IMR-90 (cell line): ENCODE measurements around the gene EPHA6. TPM values are rescaled to one million over a fixed set of nuclear protein-coding genes. Genes with fewer than 3 reads are reported as not detected.

Experiments used
- ATAC-seq: fragments of 200-7000 bp; cut with Tn5 transposase; 2 replicates; pipeline ENCODE4 v1.9.1; 2020; ENCODE audit warnings: low read depth, mild to moderate bottlenecking, moderate library complexity
- BruUV-seq: library from RNA; stranded (reverse); fragments of 400-500 nt; replicated peaks from 2 replicates; lab custom pipeline; 2021; lab: Mats Ljungman, UMichigan
- CTCF ChIA-PET: fragments of 300-600 bp; formaldehyde crosslinking; extraction: SDS; loops from one replicate; lab custom pipeline; 2021; ENCODE audit warnings: antibody characterized with exemption; lab: Yijun Ruan, JAX
- POLR2A ChIA-PET: fragments of 300-600 bp; sonication (Branson Sonifier 250); formaldehyde crosslinking; loops from one replicate; lab custom pipeline; 2022; ENCODE audit warnings: antibody characterized with exemption; ENCODE audit not compliant: unreplicated experiment; lab: Charles Lee
- DNase-seq: peaks from one replicate; pipeline ENCODE4 v3.0.0; 2013
- H2AFZ ChIP-seq: replicated peaks from 2 replicates; pipeline ENCODE3; 2013; ENCODE audit warnings: low read length, mild to moderate bottlenecking; ENCODE audit not compliant: poor library complexity
- H2AK5ac ChIP-seq: 2 replicates; pipeline ENCODE4 v1.6.1; 2013; ENCODE audit warnings: low read depth, low read length, inconsistent platforms
- H2AK9ac ChIP-seq: replicated peaks from 2 replicates; pipeline ENCODE3; 2013; ENCODE audit warnings: mild to moderate bottlenecking, low read depth, low read length, moderate library complexity; ENCODE audit not compliant: poor library complexity
- H2BK120ac ChIP-seq: 2 replicates; pipeline ENCODE4 v1.6.1; 2013; ENCODE audit warnings: low read depth, low read length, inconsistent platforms
- H2BK15ac ChIP-seq: 3 replicates; pipeline ENCODE4 v1.6.1; 2013; ENCODE audit warnings: low read depth, low read length, inconsistent platforms
- H2BK20ac ChIP-seq: 2 replicates; pipeline ENCODE4 v1.6.1; 2013; ENCODE audit warnings: low read depth, mild to moderate bottlenecking, inconsistent platforms, low read length, moderate library complexity
- H2BK5ac ChIP-seq: 2 replicates; pipeline ENCODE4 v1.6.1; 2013; ENCODE audit warnings: mild to moderate bottlenecking, low read depth, low read length, inconsistent platforms; ENCODE audit not compliant: poor library complexity, severe bottlenecking
- H3K14ac ChIP-seq: replicated peaks from 2 replicates; pipeline ENCODE4 v1.6.1; 2013; ENCODE audit warnings: low read depth, low read length, inconsistent platforms
- H3K18ac ChIP-seq: 2 replicates; pipeline ENCODE4 v1.6.1; 2013; ENCODE audit warnings: low read depth, low read length, control low read depth
- H3K23ac ChIP-seq: 2 replicates; pipeline ENCODE4 v1.6.1; 2013; ENCODE audit warnings: low read depth, low read length, inconsistent platforms
- H3K27ac ChIP-seq: 2 replicates; pipeline ENCODE4 v1.5.1; 2013; ENCODE audit warnings: mild to moderate bottlenecking, control low read depth, low read length; ENCODE audit not compliant: insufficient read depth
- H3K27me3 ChIP-seq: 2 replicates; pipeline ENCODE4 v1.6.1; 2013; ENCODE audit warnings: low read length; ENCODE audit not compliant: control insufficient read depth, insufficient read depth
- H3K36me3 ChIP-seq: 2 replicates; pipeline ENCODE4 v1.6.1; 2013; ENCODE audit warnings: low read length, mixed read lengths; ENCODE audit not compliant: control insufficient read depth, insufficient read depth
- H3K4ac ChIP-seq: 2 replicates; pipeline ENCODE4 v1.6.1; 2013; ENCODE audit warnings: low read depth, low read length, inconsistent platforms
- H3K4me1 ChIP-seq: 2 replicates; pipeline ENCODE4 v1.6.1; 2013; ENCODE audit warnings: low read length, mixed read lengths; ENCODE audit not compliant: control insufficient read depth, insufficient read depth
- H3K4me2 ChIP-seq: 2 replicates; pipeline ENCODE4 v1.6.1; 2013; ENCODE audit warnings: low read depth, mild to moderate bottlenecking, control low read depth, low read length, moderate library complexity
- H3K4me3 ChIP-seq: 2 replicates; pipeline ENCODE4 v1.5.1; 2013; ENCODE audit warnings: low read depth, mild to moderate bottlenecking, control low read depth, low read length, moderate library complexity; ENCODE audit not compliant: insufficient read depth
- H3K56ac ChIP-seq: 2 replicates; pipeline ENCODE4 v1.6.1; 2013; ENCODE audit warnings: low read length, inconsistent platforms; ENCODE audit not compliant: insufficient read depth; ENCODE audit errors: extremely low read depth
- H3K79me1 ChIP-seq, 2 experiments: 2 replicates each; pipeline ENCODE4 v1.6.1; 2013; ENCODE audit warnings: low read length in 2 of 2, inconsistent platforms in 1 of 2, low read depth in 1 of 2
- H3K9ac ChIP-seq: 2 replicates; pipeline ENCODE4 v1.6.1; 2013; ENCODE audit warnings: low read depth, low read length, control low read depth
- H3K9me1 ChIP-seq: 2 replicates; pipeline ENCODE4 v1.6.1; 2013; ENCODE audit warnings: low read length, inconsistent platforms; ENCODE audit not compliant: insufficient read depth
- H3K9me3 ChIP-seq: 2 replicates; pipeline ENCODE4 v1.6.1; 2013; ENCODE audit warnings: low read length; ENCODE audit not compliant: control insufficient read depth, insufficient read depth
- H4K20me1 ChIP-seq: 2 replicates; pipeline ENCODE4 v1.6.1; 2013; ENCODE audit warnings: low read length, inconsistent platforms; ENCODE audit not compliant: insufficient read depth
- H4K5ac ChIP-seq: 2 replicates; pipeline ENCODE4 v1.6.1; 2013; ENCODE audit warnings: mild to moderate bottlenecking, low read depth, low read length, control low read depth
- H4K8ac ChIP-seq, 2 experiments: 2 replicates each; pipeline ENCODE4 v1.6.1; 2013; ENCODE audit warnings: low read depth in 2 of 2, low read length in 2 of 2, control low read depth in 1 of 2, inconsistent platforms in 1 of 2
- H4K91ac ChIP-seq: 2 replicates; pipeline ENCODE4 v1.6.1; 2013; ENCODE audit warnings: low read depth, low read length, inconsistent platforms; ENCODE audit not compliant: insufficient read depth
- CEBPB ChIP-seq: IDR thresholded peaks from 2 replicates; pipeline ENCODE4 v1.6.1; 2012; ENCODE audit warnings: low read depth, low read length, improper control_type of control experiment
- ELK1 ChIP-seq: fragments of 150-350 bp; IDR thresholded peaks from 2 replicates; pipeline ENCODE4 v1.6.1; 2016; ENCODE audit warnings: low read depth, mild to moderate bottlenecking, low read length, moderate library complexity, borderline replicate concordance
- FOS ChIP-seq: fragments of 150-350 bp; IDR thresholded peaks from 2 replicates; pipeline ENCODE4 v1.6.1; 2016; ENCODE audit warnings: low read depth, low read length
- MAFK ChIP-seq: IDR thresholded peaks from 2 replicates; pipeline ENCODE4 v1.6.1; 2012; ENCODE audit warnings: low read depth, low read length, improper control_type of control experiment
- MAZ ChIP-seq: IDR thresholded peaks from 2 replicates; pipeline ENCODE4 v1.6.1; 2012; ENCODE audit warnings: low read depth, mild to moderate bottlenecking, low read length, improper control_type of control experiment, moderate library complexity, borderline replicate concordance
- MXI1 ChIP-seq: IDR thresholded peaks from 2 replicates; pipeline ENCODE4 v1.6.1; 2012; ENCODE audit warnings: low read depth, mild to moderate bottlenecking, low read length, moderate library complexity, borderline replicate concordance
- POLR2A ChIP-seq: IDR thresholded peaks from 2 replicates; pipeline ENCODE4 v1.6.1; 2012; ENCODE audit warnings: mild to moderate bottlenecking, low read depth, low read length
- RFX5 ChIP-seq: IDR thresholded peaks from 2 replicates; pipeline ENCODE4 v1.8.0; 2012; ENCODE audit warnings: low read depth, mild to moderate bottlenecking, low read length, moderate library complexity
- SMC3 ChIP-seq: fragments of 150-350 bp; IDR thresholded peaks from 2 replicates; pipeline ENCODE4 v1.6.1; 2016; ENCODE audit warnings: low read depth, mild to moderate bottlenecking, antibody characterized with exemption, low read length, moderate library complexity
- USF2 ChIP-seq: fragments of 150-350 bp; IDR thresholded peaks from 2 replicates; pipeline ENCODE4 v1.6.1; 2017; ENCODE audit warnings: mild to moderate bottlenecking, antibody characterized with exemption, low read length, low read depth
- dilution Hi-C: fragments of 300-500 bp; cut with HindIII; formaldehyde crosslinking; loops from one replicate; pipeline ENCODE4 v1.14.3; 2018; ENCODE audit warnings: low sequenced_read_pairs; ENCODE audit not compliant: unreplicated experiment
- in situ Hi-C: fragments of 300-500 bp; cut with MboI; formaldehyde crosslinking; loops from 3 replicates; pipeline ENCODE4 v1.14.3; 2019; ENCODE audit warnings: low sequenced_read_pairs, inconsistent platforms, mixed read lengths
- intact Hi-C: fragments of 100-400 bp; cut with micrococcal nuclease; formaldehyde crosslinking; loops from 2 replicates; pipeline ENCODE4 v1.10.0; 2022
- polyA plus RNA-seq, 3 experiments: library from polyadenylated mRNA; depleted of rRNA; stranded (reverse); fragments of >200 nt; gene quantifications; 2 replicates each; pipeline ENCODE4 v1.2.3, GENCODE V29; 2012; ENCODE audit warnings: low replicate concordance in 1 of 3
- total RNA-seq: library from RNA; depleted of rRNA; stranded (reverse); fragments of >200 nt; gene quantifications from 2 replicates; pipeline ENCODE4 v1.2.3, GENCODE V29; 2012

EPHA6 gene
- total and polyA plus RNA-seq, 2 of the 4 experiments (the other 2 are of a cell fraction): not detected

DNA sequence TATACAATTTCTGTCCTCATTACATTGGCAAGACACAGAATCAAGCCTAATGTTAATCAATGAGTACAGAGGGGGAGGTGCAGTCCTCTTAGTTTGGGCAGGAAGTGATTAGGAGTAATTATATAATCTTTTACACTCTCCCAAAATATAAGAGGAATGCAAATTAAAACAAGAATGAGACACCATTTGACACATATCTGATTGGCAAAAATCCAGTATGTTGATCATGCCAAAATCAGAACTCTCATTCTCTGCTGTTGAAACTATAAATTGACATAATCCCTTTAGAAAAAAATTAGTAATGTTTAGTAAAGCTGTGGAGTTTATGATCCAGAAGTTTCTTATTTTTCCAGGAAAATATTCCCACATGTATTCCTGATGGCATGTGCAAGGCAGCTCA is 373.4 kb downstream of the EPHA6 start:
- H2AK9ac ChIP-seq: no peak overlapping the region

More for the DNA sequence above, 373.4 kb downstream of the EPHA6 start:
- no peak overlapping the region for H4K5ac ChIP-seq
- H2BK20ac ChIP-seq: no peak overlapping the region
- H2AFZ ChIP-seq: no peak overlapping the region
- ATAC-seq (no peak), DNase-seq (no peak)
- no peaks in the 10 kb centered on the region for H3K4me1 ChIP-seq
- no peak overlapping the region for H4K8ac ChIP-seq
- H3K23ac ChIP-seq: no peak overlapping the region
- no peak overlapping the region for H3K18ac ChIP-seq
- H3K4ac ChIP-seq: no peak overlapping the region
- H4K91ac ChIP-seq: no peak overlapping the region
- no peak overlapping the region for H3K4me3 ChIP-seq
- H3K14ac ChIP-seq: no peak overlapping the region
- H3K56ac ChIP-seq: no peak overlapping the region
- in situ Hi-C loops (no loop called here), intact Hi-C loops (no loop called here), dilution Hi-C loops (no loop called here)
- H3K4me2 ChIP-seq: no peak overlapping the region
- no peaks in the 10 kb centered on the region for H3K9me1 ChIP-seq
- no peak overlapping the region for H2BK15ac ChIP-seq
- CTCF ChIA-PET: no interaction called here
- H3K79me1 ChIP-seq: no peaks in the 10 kb centered on the region
- H2AK5ac ChIP-seq: no peak overlapping the region
- no peak overlapping the region for H2BK120ac ChIP-seq
- POLR2A ChIA-PET: no interaction called here
- H3K9me3 ChIP-seq: no peaks in the 10 kb centered on the region; the same call in 1 of the 2 replicates
- H3K27me3 ChIP-seq: no peaks in the 10 kb centered on the region
- H4K20me1 ChIP-seq: no peaks in the 10 kb centered on the region
- H2BK5ac ChIP-seq: no peak overlapping the region
- no peak for TF ChIP-seq SMC3
- no peak for TF ChIP-seq MAZ
- TF ChIP-seq MXI1: no peak
- TF ChIP-seq ELK1: no peak
- no peak for TF ChIP-seq FOS
- no peak for TF ChIP-seq POLR2A
- no peak for TF ChIP-seq MAFK
- TF ChIP-seq USF2: no peak
- TF ChIP-seq RFX5: no peak
- no peak for TF ChIP-seq CEBPB
- no peak overlapping the region for H3K9ac ChIP-seq
- H3K36me3 ChIP-seq: no peaks in the 10 kb centered on the region
- H3K27ac ChIP-seq: no peak overlapping the region
- no TSS peak for BruUV-seq
